DOHH2 (cell line): Measurements from ENCODE around the gene NEU4.

Experiments
- H3F3A ChIP-seq: fragments of 200-600 bp; sonication (generic), shearing (Covaris generic); 2 replicates; pipeline ENCODE4 v1.6.0; 2016; ENCODE audit warnings: antibody characterized with exemption, mild to moderate bottlenecking; ENCODE audit not compliant: control insufficient read depth, insufficient read depth
- H3K27ac ChIP-seq: fragments of 200-600 bp; sonication (generic); 2 replicates; pipeline ENCODE4 v1.5.1; 2014; ENCODE audit warnings: low read depth, mild to moderate bottlenecking, low read length, moderate library complexity
- H3K27me3 ChIP-seq: fragments of 200-600 bp; sonication (generic); 2 replicates; pipeline ENCODE4 v1.6.1; 2014; ENCODE audit warnings: mild to moderate bottlenecking, low read length, mixed read lengths; ENCODE audit not compliant: control insufficient read depth
- H3K36me3 ChIP-seq: fragments of 200-600 bp; sonication (generic); 2 replicates; pipeline ENCODE4 v1.6.1; 2014; ENCODE audit warnings: mild to moderate bottlenecking, low read length, moderate library complexity, mixed read lengths; ENCODE audit not compliant: control insufficient read depth
- H3K4me1 ChIP-seq: fragments of 200-600 bp; sonication (generic); 2 replicates; pipeline ENCODE4 v1.6.1; 2014; ENCODE audit warnings: mild to moderate bottlenecking, low read length, mixed read lengths; ENCODE audit not compliant: control insufficient read depth
- H3K4me2 ChIP-seq: fragments of 200-600 bp; sonication (generic); 2 replicates; pipeline ENCODE4 v1.6.0; 2014; ENCODE audit warnings: mild to moderate bottlenecking, low read length, moderate library complexity
- H3K4me3 ChIP-seq: fragments of 200-600 bp; sonication (generic); 2 replicates; pipeline ENCODE4 v1.5.1; 2014; ENCODE audit warnings: mild to moderate bottlenecking, low read length, mixed read lengths
- H3K79me2 ChIP-seq: fragments of 200-600 bp; sonication (generic); 2 replicates; pipeline ENCODE4 v1.6.1; 2014; ENCODE audit warnings: mild to moderate bottlenecking, low read length, mixed read lengths; ENCODE audit not compliant: control insufficient read depth
- H3K9me2 ChIP-seq: fragments of 200-600 bp; sonication (generic); replicated peaks from 2 replicates; pipeline ENCODE4 v1.6.1; 2014; ENCODE audit warnings: mild to moderate bottlenecking, low read length, mixed read lengths; ENCODE audit not compliant: control insufficient read depth
- H3K9me3 ChIP-seq: fragments of 200-600 bp; sonication (generic); 2 replicates; pipeline ENCODE4 v1.6.1; 2014; ENCODE audit warnings: antibody characterized with exemption, low read length, mixed read lengths; ENCODE audit not compliant: control insufficient read depth, insufficient read depth
- H4K20me1 ChIP-seq: fragments of 200-600 bp; sonication (generic); 2 replicates; pipeline ENCODE4 v1.6.0; 2014; ENCODE audit warnings: low read depth, mild to moderate bottlenecking, antibody characterized with exemption, low read length, moderate library complexity; ENCODE audit not compliant: control insufficient read depth, insufficient read depth
- CTCF ChIP-seq: fragments of 200-600 bp; sonication (generic); IDR thresholded peaks from one replicate; pipeline ENCODE4 v1.5.1; 2014; ENCODE audit warnings: antibody characterized with exemption, mild to moderate bottlenecking, low read depth, low read length; ENCODE audit not compliant: poor library complexity, severe bottlenecking
- EZH2phosphoT487 ChIP-seq: fragments of 200-600 bp; sonication (generic); IDR thresholded peaks from 2 replicates; pipeline ENCODE4 v1.6.1; 2017; ENCODE audit warnings: borderline replicate concordance, mild to moderate bottlenecking, antibody characterized with exemption, low read length, moderate library complexity, mixed read lengths

Gene NEU4

GRCh38 chr2:241768850-241769249 is 40.1 kb upstream of the NEU4 start:
- no peak overlapping the region for H3K27ac ChIP-seq
- 0 out of 2 replicates have a peak, but pooled peaks cover 4% of the 10 kb centered on the region for H3F3A ChIP-seq
- H4K20me1 ChIP-seq = no peaks in the 10 kb centered on the region
- H3K4me3 ChIP-seq = no peak overlapping the region
- no peaks in the 10 kb centered on the region for H3K9me3 ChIP-seq
- no peaks in the 10 kb centered on the region for H3K9me2 ChIP-seq
- TF ChIP-seq CTCF = no peak
- no peak for TF ChIP-seq EZH2phosphoT487
- peaks cover 4% of the 10 kb centered on the region for H3K4me1 ChIP-seq
- no peak overlapping the region for H3K4me2 ChIP-seq
- no peaks in the 10 kb centered on the region for H3K36me3 ChIP-seq
- H3K79me2 ChIP-seq = no peaks in the 10 kb centered on the region
- H3K27me3 ChIP-seq = no peaks in the 10 kb centered on the region

GRCh38 chr2:241769819-241770184 is 39.2 kb upstream of the NEU4 start:
- TF ChIP-seq CTCF = no peak
- TF ChIP-seq EZH2phosphoT487 = no peak

GRCh38 chr2:241770185-241770935 is 38.6 kb upstream of the NEU4 start:
- TF ChIP-seq CTCF (no peak), EZH2phosphoT487 (no peak)
- no peaks in the 10 kb centered on the region for H4K20me1 ChIP-seq
- no peak overlapping the region for H3K27ac ChIP-seq
- 0 out of 2 replicates have a peak, but pooled peaks cover 4% of the 10 kb centered on the region for H3F3A ChIP-seq
- H3K79me2 ChIP-seq = no peaks in the 10 kb centered on the region
- H3K4me1 ChIP-seq = peaks cover 4% of the 10 kb centered on the region
- no peaks in the 10 kb centered on the region for H3K9me2 ChIP-seq
- H3K36me3 ChIP-seq = no peaks in the 10 kb centered on the region
- no peak overlapping the region for H3K4me3 ChIP-seq
- no peaks in the 10 kb centered on the region for H3K9me3 ChIP-seq
- H3K27me3 ChIP-seq = no peaks in the 10 kb centered on the region
- no peak overlapping the region for H3K4me2 ChIP-seq

More at GRCh38 chr2:241769819-241770184, 39.2 kb upstream of the NEU4 start:
- Histone ChIP-seq H3K27ac (no peak overlapping the region), H3K79me2 (no peaks in the 10 kb centered on the region), H3K4me1 (peaks cover 4% of the 10 kb centered on the region), H3K9me2 (no peaks in the 10 kb centered on the region), H3K27me3 (no peaks in the 10 kb centered on the region), H3K9me3 (no peaks in the 10 kb centered on the region), H3K4me3 (no peak overlapping the region), H3F3A (0 out of 2 replicates have a peak, but pooled peaks cover 4% of the 10 kb centered on the region), H3K4me2 (no peak overlapping the region), H4K20me1 (no peaks in the 10 kb centered on the region), H3K36me3 (no peaks in the 10 kb centered on the region)
